ENCODE results near the gene C1orf232. TPM values are rescaled to one million over a fixed set of nuclear protein-coding genes. Genes with fewer than 3 reads are reported as not detected.

C1orf232 gene
- total and polyA plus RNA-seq, 2 of the 13 experiments (the other 11 are each of a cell fraction or from before 2014, with no cell fraction given): not detected

DNA sequence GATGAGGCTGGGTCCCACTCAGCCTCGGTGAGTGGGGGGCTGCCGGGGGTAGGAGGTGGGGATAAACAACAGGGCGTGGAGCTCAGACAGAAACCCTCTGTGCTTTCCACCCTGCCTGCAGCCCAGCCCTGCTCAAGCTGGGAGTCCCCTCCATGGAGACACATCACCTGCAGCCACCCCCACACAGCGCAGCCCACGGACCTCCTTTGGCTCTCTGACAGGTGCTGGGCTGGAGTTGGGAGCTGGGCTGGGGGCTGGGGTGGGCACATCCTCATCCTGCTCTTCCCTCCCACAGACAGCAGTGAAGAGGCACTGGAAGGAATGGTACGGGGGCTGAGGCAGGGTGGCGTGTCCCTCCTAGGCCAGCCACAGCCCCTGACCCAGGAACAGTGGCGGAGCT lies 19.7 kb upstream of the C1orf232 start (continued):
- no peak for TF ChIP-seq ZFAT (CRISPR knock-in tag; conservative IDR thresholded peaks at IDR 0.05)

DNA sequence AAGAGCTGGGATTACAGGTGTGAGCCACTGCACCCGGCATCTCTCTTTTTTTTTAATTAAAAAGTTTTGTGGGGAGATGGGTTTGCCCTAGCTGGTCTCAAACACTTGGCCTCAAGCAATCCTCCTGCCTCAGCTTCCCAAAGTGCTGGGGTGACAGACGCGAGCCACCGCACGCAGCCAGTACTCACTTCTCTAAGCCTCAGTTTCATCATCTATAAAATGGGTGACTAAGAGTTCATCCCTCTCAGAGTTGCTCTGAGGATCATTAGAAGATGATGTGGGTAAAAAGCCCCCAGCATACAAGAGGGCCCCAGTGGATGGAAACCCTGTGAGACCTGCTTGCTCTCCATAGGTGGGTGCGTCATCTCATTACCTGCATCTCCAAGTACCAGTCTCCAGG lies 19.1 kb upstream of the C1orf232 start:
- no peak for ATAC-seq
- H4K20me1 ChIP-seq (ENCODE audit: insufficient read depth, low read length): no peaks in the 10 kb centered on the region
- H3K27ac ChIP-seq (ENCODE audit: extremely low read length, insufficient read depth, low read length): no peak overlapping the region
- H3K27me3 ChIP-seq (ENCODE audit: control insufficient read depth in 1 of 2, insufficient read depth in 2 of 2, low read length in 2 of 2): peaks cover 0 to under 1% of the 10 kb centered on the region in 2 experiments; a peak in 1 of 5 replicates
- no TSS peak for BruUV-seq (replicated peaks)
- no peak for FAIRE-seq
- ChIA-PET CTCF (ENCODE audit: low intra/inter-chr PET ratio, low total read pairs) (no interaction called here), POLR2A (no interaction called here)
- H3K4me3 ChIP-seq (replicated peaks in 1 of 3; ENCODE audit: insufficient read depth in 1 of 3, low read depth in 2 of 3, low read length in 3 of 3): no peak overlapping the region
- H3K4me1 ChIP-seq (ENCODE audit: insufficient read depth, low read length): no peaks in the 10 kb centered on the region
- 87% methylated on average over 6 of the region's 6 CpGs for WGBS (ENCODE audit: low lambda C conversion rate)
- no peak for DNase-seq (ENCODE audit: low spot score)
- 0 out of 5 replicates have a peak, but pooled peaks cover 0 to 2% of the 10 kb centered on the region in 2 experiments for H3K36me3 ChIP-seq (replicated peaks in 1 of 2; ENCODE audit: control insufficient read depth in 1 of 2, insufficient read depth in 2 of 2, low read length in 2 of 2)
- no peaks in the 10 kb centered on the region for H3K9me3 ChIP-seq (ENCODE audit: low read length)
- in situ Hi-C loops (cut with HindIII; ENCODE audit: extremely low pct_ligation_motif_present, low pct_unique_long_range_greater_than_20kb): no loop called here
- no peak for TF ChIP-seq PHF5A (CRISPR knock-in tag; IDR thresholded peaks at IDR 0.05; ENCODE audit: low read depth, unreplicated experiment)
- peak; percentile 57 for TF ChIP-seq ZNF629 (CRISPR knock-in tag; conservative IDR thresholded peaks at IDR 0.05)
- no peak overlapping the region for H3K9ac ChIP-seq (ENCODE audit: insufficient read depth, low read depth, low read length)
- intact Hi-C loops (cut with micrococcal nuclease; ENCODE audit: unreplicated experiment): no loop called here
- H3K79me2 ChIP-seq (ENCODE audit: insufficient read depth, low read length): no peaks in the 10 kb centered on the region
- H3K4me2 ChIP-seq (ENCODE audit: low read depth, low read length): no peak overlapping the region
- no peak overlapping the region for H2AFZ ChIP-seq (ENCODE audit: low read length)

DNA sequence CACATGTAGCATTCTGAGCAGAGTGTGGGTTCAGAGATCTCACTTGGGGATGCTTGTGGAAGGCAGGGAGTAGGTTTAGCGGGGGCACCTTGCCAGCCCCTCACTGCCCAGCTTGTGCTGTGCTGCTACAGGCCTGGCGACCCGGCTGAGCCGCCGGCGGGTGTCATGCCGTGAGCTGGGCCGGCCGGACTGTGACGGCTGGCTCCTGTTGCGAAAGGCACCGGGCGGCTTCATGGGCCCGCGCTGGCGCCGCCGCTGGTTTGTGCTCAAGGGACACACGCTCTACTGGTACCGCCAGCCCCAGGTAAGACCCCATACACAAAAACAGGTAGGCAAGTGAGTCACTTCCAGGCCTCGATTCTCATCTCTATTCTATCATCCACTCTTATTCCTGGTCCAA lies 16.1 kb upstream of the C1orf232 start:
- CTCF ChIA-PET (ENCODE audit: low intra/inter-chr PET ratio, low total read pairs): no interaction called here
- H3K79me2 ChIP-seq (ENCODE audit: insufficient read depth, low read length): no peaks in the 10 kb centered on the region
- WGBS (ENCODE audit: low lambda C conversion rate): 51% methylated on average over 8 of the region's 21 CpGs
- H4K20me1 ChIP-seq (ENCODE audit: insufficient read depth, low read length): no peaks in the 10 kb centered on the region
- no peaks in the 10 kb centered on the region for H3K27me3 ChIP-seq (ENCODE audit: control insufficient read depth in 1 of 2, insufficient read depth in 2 of 2, low read length in 2 of 2)
- no peak overlapping the region for H3K9ac ChIP-seq (ENCODE audit: insufficient read depth, low read depth, low read length)
- no TSS peak for BruUV-seq (replicated peaks)
- no peaks in the 10 kb centered on the region for H3K9me3 ChIP-seq (ENCODE audit: low read length)
- no peak for FAIRE-seq
- POLR2A ChIA-PET: interaction anchor here (1.2 to 2.0 kb wide), 2 partner anchors 15 to 49 kb away, joined by 3 to 4 read pairs; partner anchors contain the start of gene CEP85
- H3K4me2 ChIP-seq (ENCODE audit: low read depth, low read length): peak overlapping the region; percentile 39; the same call in 1 of the 2 replicates
- peaks cover 2% of the 10 kb centered on the region in 2 experiments; a peak in 2 of 5 replicates for H3K36me3 ChIP-seq (replicated peaks in 1 of 2; ENCODE audit: control insufficient read depth in 1 of 2, insufficient read depth in 2 of 2, low read length in 2 of 2)
- intact Hi-C loops (cut with micrococcal nuclease; ENCODE audit: unreplicated experiment): no loop called here
- ATAC-seq: peak; percentile 55
- no peak overlapping the region for H2AFZ ChIP-seq (ENCODE audit: low read length)
- no peak overlapping the region for H3K4me3 ChIP-seq (replicated peaks in 1 of 3; ENCODE audit: insufficient read depth in 1 of 3, low read depth in 2 of 3, low read length in 3 of 3)
- H3K27ac ChIP-seq (ENCODE audit: extremely low read length, insufficient read depth, low read length): no peak overlapping the region
- H3K4me1 ChIP-seq (ENCODE audit: insufficient read depth, low read length): no peaks in the 10 kb centered on the region
- DNase-seq (ENCODE audit: low spot score): no peak
- in situ Hi-C loops (cut with HindIII; ENCODE audit: extremely low pct_ligation_motif_present, low pct_unique_long_range_greater_than_20kb): no loop called here
- TF ChIP-seq SAP130 (CRISPR knock-in tag; IDR thresholded peaks at IDR 0.05; ENCODE audit: low read depth) (no peak), ZSCAN12 (CRISPR knock-in tag; IDR thresholded peaks at IDR 0.05) (no peak), ZNF121 (CRISPR knock-in tag; IDR thresholded peaks at IDR 0.05) (no peak), ZNF768 (CRISPR knock-in tag; IDR thresholded peaks at IDR 0.05) (peak; percentile 89), DR1 (CRISPR knock-in tag; IDR thresholded peaks at IDR 0.05) (no peak), MIER2 (CRISPR knock-in tag; IDR thresholded peaks at IDR 0.05) (no peak), ZNF101 (CRISPR knock-in tag; IDR thresholded peaks at IDR 0.05; ENCODE audit: borderline replicate concordance, low read depth) (no peak)
- TF ChIP-seq, protein P1, sequence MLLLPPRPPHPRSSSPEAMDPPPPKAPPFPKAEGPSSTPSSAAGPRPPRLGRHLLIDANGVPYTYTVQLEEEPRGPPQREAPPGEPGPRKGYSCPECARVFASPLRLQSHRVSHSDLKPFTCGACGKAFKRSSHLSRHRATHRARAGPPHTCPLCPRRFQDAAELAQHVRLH (CRISPR knock-in tag; IDR thresholded peaks at IDR 0.05; ENCODE audit: borderline replicate concordance, low read depth): no peak
- TF ChIP-seq, protein P2, sequence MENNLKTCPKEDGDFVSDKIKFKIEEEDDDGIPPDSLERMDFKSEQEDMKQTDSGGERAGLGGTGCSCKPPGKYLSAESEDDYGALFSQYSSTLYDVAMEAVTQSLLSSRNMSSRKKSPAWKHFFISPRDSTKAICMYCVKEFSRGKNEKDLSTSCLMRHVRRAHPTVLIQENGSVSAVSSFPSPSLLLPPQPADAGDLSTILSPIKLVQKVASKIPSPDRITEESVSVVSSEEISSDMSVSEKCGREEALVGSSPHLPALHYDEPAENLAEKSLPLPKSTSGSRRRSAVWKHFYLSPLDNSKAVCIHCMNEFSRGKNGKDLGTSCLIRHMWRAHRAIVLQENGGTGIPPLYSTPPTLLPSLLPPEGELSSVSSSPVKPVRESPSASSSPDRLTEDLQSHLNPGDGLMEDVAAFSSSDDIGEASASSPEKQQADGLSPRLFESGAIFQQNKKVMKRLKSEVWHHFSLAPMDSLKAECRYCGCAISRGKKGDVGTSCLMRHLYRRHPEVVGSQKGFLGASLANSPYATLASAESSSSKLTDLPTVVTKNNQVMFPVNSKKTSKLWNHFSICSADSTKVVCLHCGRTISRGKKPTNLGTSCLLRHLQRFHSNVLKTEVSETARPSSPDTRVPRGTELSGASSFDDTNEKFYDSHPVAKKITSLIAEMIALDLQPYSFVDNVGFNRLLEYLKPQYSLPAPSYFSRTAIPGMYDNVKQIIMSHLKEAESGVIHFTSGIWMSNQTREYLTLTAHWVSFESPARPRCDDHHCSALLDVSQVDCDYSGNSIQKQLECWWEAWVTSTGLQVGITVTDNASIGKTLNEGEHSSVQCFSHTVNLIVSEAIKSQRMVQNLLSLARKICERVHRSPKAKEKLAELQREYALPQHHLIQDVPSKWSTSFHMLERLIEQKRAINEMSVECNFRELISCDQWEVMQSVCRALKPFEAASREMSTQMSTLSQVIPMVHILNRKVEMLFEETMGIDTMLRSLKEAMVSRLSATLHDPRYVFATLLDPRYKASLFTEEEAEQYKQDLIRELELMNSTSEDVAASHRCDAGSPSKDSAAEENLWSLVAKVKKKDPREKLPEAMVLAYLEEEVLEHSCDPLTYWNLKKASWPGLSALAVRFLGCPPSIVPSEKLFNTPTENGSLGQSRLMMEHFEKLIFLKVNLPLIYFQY (CRISPR knock-in tag; IDR thresholded peaks at IDR 0.05; ENCODE audit: borderline replicate concordance): 0 out of 2 replicates have a peak, but pooled peaks have one; percentile 24
- TF ChIP-seq, protein P3, sequence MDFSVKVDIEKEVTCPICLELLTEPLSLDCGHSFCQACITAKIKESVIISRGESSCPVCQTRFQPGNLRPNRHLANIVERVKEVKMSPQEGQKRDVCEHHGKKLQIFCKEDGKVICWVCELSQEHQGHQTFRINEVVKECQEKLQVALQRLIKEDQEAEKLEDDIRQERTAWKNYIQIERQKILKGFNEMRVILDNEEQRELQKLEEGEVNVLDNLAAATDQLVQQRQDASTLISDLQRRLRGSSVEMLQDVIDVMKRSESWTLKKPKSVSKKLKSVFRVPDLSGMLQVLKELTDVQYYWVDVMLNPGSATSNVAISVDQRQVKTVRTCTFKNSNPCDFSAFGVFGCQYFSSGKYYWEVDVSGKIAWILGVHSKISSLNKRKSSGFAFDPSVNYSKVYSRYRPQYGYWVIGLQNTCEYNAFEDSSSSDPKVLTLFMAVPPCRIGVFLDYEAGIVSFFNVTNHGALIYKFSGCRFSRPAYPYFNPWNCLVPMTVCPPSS (IDR thresholded peaks at IDR 0.05): no peak

All from HepG2 (cell line).